ENCODE results near the gene EHBP1L1. TPM values are rescaled to one million over a fixed set of nuclear protein-coding genes. Genes with fewer than 3 reads are reported as not detected.

Gene EHBP1L1
- total and polyA plus RNA-seq, 2 of the 13 experiments (the other 11 are each of a cell fraction or from before 2014, with no cell fraction given), result 8.3 to 10.6 TPM

- TF ChIP-seq, protein P1, sequence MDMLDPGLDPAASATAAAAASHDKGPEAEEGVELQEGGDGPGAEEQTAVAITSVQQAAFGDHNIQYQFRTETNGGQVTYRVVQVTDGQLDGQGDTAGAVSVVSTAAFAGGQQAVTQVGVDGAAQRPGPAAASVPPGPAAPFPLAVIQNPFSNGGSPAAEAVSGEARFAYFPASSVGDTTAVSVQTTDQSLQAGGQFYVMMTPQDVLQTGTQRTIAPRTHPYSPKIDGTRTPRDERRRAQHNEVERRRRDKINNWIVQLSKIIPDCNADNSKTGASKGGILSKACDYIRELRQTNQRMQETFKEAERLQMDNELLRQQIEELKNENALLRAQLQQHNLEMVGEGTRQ (IDR thresholded peaks at IDR 0.05; ENCODE audit: low read depth, low read length), result no peak
- TF ChIP-seq, protein P1 (CRISPR knock-in tag; IDR thresholded peaks at IDR 0.05; ENCODE audit: borderline replicate concordance), result no peak
- TF ChIP-seq KDM2A (CRISPR knock-in tag; IDR thresholded peaks at IDR 0.05; ENCODE audit: borderline replicate concordance, low read depth) (peak; percentile 57), TEAD3 (CRISPR knock-in tag; optimal IDR thresholded peaks at IDR 0.05; ENCODE audit: borderline replicate concordance) (peak; percentile 72), ZZZ3 (CRISPR knock-in tag; IDR thresholded peaks at IDR 0.05; ENCODE audit: borderline replicate concordance) (no peak), ARID2 (CRISPR knock-in tag; IDR thresholded peaks at IDR 0.05; ENCODE audit: borderline replicate concordance) (no peak), ZGPAT (CRISPR knock-in tag; IDR thresholded peaks at IDR 0.05) (peak; percentile 44; the same call in 1 of the 2 replicates), FOXC1 (CRISPR knock-in tag; IDR thresholded peaks at IDR 0.05; ENCODE audit: borderline replicate concordance) (no peak), ZBTB25 (CRISPR knock-in tag; IDR thresholded peaks at IDR 0.05) (0 out of 2 replicates have a peak, but pooled peaks have one; percentile 33), ZBTB7B (CRISPR knock-in tag; IDR thresholded peaks at IDR 0.05) (peak; percentile 53; the same call in 1 of the 2 replicates), HNRNPK (IDR thresholded peaks at IDR 0.05; ENCODE audit: low read depth, low read length, poor library complexity, severe bottlenecking) (peak; percentile 58), RNF2 (conservative IDR thresholded peaks at IDR 0.05; ENCODE audit: low read depth) (no peak), KAT8 (CRISPR knock-in tag; IDR thresholded peaks at IDR 0.05) (0 out of 2 replicates have a peak, but pooled peaks have one; percentile 20), ZFY (CRISPR knock-in tag; IDR thresholded peaks at IDR 0.05) (peak; percentile 58; the same call in 1 of the 2 replicates), SIN3A (IDR thresholded peaks at IDR 0.05; ENCODE audit: borderline replicate concordance, low read depth, low read length) (0 out of 2 replicates have a peak, but pooled peaks have one; percentile 21), ONECUT2 (CRISPR knock-in tag; IDR thresholded peaks at IDR 0.05) (no peak)
- TF ChIP-seq, protein P2, sequence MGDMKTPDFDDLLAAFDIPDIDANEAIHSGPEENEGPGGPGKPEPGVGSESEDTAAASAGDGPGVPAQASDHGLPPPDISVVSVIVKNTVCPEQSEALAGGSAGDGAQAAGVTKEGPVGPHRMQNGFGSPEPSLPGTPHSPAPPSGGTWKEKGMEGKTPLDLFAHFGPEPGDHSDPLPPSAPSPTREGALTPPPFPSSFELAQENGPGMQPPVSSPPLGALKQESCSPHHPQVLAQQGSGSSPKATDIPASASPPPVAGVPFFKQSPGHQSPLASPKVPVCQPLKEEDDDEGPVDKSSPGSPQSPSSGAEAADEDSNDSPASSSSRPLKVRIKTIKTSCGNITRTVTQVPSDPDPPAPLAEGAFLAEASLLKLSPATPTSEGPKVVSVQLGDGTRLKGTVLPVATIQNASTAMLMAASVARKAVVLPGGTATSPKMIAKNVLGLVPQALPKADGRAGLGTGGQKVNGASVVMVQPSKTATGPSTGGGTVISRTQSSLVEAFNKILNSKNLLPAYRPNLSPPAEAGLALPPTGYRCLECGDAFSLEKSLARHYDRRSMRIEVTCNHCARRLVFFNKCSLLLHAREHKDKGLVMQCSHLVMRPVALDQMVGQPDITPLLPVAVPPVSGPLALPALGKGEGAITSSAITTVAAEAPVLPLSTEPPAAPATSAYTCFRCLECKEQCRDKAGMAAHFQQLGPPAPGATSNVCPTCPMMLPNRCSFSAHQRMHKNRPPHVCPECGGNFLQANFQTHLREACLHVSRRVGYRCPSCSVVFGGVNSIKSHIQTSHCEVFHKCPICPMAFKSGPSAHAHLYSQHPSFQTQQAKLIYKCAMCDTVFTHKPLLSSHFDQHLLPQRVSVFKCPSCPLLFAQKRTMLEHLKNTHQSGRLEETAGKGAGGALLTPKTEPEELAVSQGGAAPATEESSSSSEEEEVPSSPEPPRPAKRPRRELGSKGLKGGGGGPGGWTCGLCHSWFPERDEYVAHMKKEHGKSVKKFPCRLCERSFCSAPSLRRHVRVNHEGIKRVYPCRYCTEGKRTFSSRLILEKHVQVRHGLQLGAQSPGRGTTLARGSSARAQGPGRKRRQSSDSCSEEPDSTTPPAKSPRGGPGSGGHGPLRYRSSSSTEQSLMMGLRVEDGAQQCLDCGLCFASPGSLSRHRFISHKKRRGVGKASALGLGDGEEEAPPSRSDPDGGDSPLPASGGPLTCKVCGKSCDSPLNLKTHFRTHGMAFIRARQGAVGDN (CRISPR knock-in tag; IDR thresholded peaks at IDR 0.05), result peak; percentile 73
- TF ChIP-seq, protein P3, sequence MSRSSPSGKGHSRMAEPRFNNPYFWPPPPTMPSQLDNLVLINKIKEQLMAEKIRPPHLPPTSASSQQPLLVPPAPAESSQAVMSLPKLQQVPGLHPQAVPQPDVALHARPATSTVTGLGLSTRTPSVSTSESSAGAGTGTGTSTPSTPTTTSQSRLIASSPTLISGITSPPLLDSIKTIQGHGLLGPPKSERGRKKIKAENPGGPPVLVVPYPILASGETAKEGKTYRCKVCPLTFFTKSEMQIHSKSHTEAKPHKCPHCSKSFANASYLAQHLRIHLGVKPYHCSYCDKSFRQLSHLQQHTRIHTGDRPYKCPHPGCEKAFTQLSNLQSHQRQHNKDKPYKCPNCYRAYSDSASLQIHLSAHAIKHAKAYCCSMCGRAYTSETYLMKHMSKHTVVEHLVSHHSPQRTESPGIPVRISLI (CRISPR knock-in tag; IDR thresholded peaks at IDR 0.05; ENCODE audit: borderline replicate concordance), result peak; percentile 84
Observed at GRCh38 chr11:65558002-65558929, 17.6 kb upstream of the EHBP1L1 start, which contains the start of gene LTBP3 (continued).

All from HepG2 (cell line).